GM19035 (cell line): ENCODE results near the gene UBAP1L.

Source experiments
- ATAC-seq: cut with Tn5 transposase; IDR thresholded peaks from one replicate; pipeline ENCODE4 v1.9.1; 2021; ENCODE audit not compliant: unreplicated experiment

UBAP1L gene

GRCh38 chr15:65067317-65067644 lies 47.7 kb downstream of the UBAP1L start:
- no peak for ATAC-seq

GRCh38 chr15:65066635-65067316 lies 48.2 kb downstream of the UBAP1L start:
- no peak for ATAC-seq

DNA sequence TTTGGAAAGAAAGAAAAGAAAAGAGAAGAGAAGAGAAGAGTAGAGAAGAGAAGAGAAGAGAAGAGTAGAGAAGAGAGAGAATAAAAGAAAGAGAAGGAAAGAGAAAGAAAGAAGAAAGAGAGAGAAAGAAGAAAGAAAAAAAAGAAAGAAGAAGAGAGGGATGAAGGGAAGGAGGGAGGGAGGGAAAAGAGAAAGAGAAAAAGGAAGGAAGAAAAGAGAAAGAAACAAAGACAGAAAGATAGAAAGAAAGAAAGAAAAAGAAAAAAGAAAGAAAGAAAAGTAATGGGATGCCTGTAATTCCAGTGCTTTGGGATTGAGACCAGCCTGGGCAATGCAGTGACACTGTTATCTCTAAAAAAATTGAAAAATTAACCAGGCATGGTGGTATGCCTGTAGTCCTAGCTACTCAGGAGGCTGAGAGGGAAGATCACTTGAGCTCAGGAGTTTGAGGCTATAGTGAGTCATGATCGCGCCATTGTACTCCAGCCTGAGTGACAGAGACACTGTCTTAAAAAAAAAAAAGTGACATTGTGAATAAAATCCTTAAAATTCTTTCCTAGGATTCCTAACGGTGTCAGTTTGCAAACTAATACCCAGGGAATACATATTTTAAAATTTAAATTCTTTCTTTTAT lies 48.9 kb downstream of the UBAP1L start:
- no peak for ATAC-seq

GRCh38 chr15:65062726-65063125 lies 52.3 kb downstream of the UBAP1L start:
- ATAC-seq, result no peak

DNA sequence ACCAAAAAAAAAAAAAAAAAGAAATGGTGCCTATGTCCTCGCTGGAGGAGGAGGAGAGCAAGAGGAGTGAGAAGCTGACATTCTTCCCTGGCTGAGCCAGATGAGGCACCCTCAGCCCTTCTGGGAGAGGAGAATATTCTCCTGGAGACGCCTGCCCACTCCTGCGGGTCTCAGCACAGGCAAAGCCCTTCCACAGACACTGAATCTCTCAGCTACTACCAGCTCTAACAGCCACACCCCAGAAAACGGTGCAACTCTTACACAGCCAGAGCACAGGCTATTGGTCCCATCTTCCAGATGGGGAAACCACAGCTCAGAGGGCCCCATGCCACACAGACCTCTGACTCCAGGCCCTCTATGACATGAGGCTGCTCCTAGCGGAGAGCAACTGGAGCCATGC lies 52.9 kb downstream of the UBAP1L start:
- ATAC-seq, result no peak

DNA sequence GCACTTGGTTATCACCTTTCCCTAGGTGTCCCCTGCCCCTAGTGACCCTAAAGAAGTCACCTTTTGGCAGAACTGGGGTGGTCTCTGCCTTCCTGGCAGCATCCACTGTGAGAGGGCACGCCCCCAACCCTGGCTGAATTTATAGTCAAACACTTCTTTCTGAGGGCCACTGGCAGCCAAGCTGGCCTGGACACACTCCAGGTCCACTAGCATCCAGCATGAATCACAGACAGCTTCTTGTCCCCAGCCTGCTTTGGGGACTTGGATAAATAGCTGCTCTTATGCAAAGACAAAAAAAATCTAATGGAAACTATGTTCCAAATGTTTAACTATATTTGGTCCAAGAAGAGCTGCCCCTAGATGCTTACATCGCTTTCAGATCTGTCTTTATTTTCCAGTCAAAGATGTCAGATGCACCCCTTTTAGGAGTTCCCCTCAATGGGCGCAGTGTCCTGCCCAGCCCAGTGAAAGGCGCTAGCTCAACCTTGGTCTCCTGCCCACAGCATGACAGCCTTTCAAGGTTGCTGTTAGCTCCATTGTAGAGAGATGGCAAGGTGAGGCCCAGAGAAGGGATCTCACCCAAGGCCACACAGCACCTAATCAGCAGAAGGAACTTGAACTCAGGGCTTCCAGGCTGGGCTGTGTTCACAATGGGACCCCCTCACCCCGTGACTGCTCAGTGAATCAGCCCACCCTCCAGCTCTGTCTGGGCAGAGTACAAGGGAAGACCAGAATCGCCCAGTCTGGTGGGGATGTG lies 54.2 kb downstream of the UBAP1L start:
- no peak for ATAC-seq

GRCh38 chr15:65059931-65060596 lies 54.9 kb downstream of the UBAP1L start:
- no peak for ATAC-seq

GRCh38 chr15:65059369-65059750 lies 55.6 kb downstream of the UBAP1L start:
- ATAC-seq, result no peak

DNA sequence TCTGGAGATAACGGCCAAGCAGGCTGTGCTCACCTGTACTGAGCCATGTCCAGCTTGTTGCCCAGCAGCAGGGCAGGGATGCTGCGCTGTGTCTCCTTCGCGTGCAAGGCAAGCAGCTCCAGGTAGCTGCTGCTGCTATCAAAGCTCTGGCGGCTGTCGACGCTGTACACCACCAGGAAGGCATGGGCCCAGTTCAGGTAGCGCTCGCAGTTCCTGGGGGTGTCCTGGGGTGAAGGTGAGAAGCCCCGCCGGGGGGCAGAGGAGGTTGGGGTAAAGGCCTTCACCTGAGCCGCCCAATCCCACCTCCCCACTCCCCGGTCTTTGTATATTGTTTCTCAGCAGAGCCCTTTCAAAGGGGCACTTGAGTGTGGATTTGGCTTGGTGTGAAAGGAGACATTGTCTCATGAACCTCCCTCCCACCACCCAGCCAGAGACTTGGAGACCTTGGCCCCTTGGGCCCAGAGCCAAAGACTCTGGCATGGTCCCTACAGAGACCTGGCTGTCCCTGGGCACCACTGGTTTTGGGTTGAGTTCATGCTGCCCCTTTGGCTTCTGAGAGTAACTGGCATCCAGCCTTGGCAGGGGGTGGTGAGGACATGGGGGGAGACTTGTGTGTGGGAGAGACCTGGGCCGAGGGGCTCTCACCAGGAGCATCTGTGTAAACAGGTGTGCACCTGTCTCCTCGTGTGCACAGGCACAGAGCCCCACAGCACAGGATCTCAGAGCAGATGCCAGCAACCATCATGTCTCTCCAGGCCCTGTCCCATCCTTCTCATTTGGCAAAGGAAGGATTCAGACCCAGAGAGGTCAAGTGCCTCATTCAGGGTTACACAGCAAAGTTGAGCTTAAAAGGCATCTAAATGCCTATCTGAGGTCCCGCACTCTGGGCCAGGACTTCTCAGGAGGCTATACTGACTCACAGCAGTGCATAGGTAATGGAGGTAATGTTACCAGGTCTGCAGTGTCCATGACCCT lies 56.3 kb downstream of the UBAP1L start:
- ATAC-seq, result no peak

GRCh38 chr15:65057549-65057940 lies 57.5 kb downstream of the UBAP1L start:
- no peak for ATAC-seq

DNA sequence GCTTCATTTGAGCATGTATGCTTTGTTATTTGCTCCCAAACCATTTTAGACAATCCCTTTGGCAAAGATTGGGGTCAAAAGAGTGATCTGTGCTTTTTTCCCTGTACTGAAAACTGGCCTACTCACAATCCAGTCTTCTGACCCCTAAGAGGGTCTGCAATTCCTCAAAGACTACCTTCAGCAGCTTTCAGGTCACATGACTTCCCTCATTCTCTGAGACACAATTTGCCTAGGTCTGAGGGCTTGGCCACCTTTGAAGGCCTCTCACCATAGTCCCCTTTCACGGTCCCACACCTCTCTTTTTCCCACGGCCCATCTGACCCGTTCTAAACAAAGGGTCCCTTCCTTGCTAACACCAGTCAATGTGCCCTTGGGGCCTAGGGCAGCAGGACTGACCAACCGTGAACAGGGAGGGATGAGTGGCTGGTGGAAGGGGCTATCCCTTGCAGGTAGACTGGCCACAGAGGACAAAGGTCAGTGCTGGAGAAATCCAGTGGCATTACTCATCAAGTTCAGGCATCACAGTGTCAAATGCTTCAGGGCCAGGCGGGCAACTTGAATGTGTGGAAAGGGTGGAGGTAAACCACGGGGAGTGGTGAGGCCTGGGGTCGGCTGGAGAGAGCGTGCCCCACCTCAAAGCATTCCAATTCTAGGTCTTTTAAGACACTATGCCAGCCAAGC lies 58.0 kb downstream of the UBAP1L start:
- no peak for ATAC-seq

GRCh38 chr15:65056106-65056505 lies 58.9 kb downstream of the UBAP1L start:
- no peak for ATAC-seq

GRCh38 chr15:65055201-65055870 lies 59.7 kb downstream of the UBAP1L start:
- ATAC-seq, result no peak

DNA sequence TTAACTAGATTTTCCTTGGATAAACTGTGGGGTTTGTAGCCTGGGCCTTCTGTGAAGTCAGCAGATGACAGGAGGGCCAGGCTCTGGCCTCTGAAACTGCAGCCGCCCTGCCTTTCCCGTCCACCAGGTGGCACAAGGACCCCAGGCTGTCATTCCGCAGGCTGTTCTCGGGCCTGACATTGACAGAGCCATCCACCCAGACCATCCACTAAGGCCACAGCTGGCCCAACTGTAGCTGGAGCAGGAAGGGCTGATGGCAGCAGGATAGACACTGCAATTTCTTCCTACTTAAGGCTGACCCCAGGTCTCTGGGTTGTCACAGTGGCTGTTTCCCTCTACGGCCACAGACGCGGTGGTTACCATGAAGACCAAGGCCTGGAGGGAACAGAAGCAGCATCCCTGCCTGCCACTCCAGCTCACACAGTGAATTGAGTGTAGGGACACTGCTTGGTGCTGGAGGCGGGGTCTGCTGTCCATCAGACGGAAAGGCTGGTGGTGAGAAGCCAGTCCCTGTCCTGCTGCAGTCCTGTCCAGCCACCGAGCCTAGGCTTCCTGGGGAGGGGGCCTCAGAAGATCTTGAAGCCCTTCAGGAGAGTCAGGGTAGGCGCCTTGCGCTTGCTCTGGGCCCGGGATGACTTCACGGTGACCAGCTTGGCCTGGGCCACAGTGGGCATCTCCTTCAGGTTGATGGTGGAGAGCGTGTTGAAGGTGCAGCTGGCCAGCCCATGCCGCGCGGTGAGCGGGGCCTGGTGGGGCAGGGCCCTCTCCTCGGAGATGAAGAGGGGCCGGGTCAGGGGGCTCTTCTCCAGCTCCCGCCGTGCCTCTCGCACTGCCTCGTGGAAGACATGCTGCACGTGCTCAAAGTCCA lies 60.4 kb downstream of the UBAP1L start:
- no peak for ATAC-seq

GRCh38 chr15:65052956-65053355 lies 62.0 kb downstream of the UBAP1L start:
- no peak for ATAC-seq

GRCh38 chr15:65051266-65051665 lies 63.7 kb downstream of the UBAP1L start:
- no peak for ATAC-seq

GRCh38 chr15:65050270-65050669 lies 64.7 kb downstream of the UBAP1L start:
- no peak for ATAC-seq

GRCh38 chr15:65049418-65049840 lies 65.6 kb downstream of the UBAP1L start:
- peak; percentile 93 for ATAC-seq

DNA sequence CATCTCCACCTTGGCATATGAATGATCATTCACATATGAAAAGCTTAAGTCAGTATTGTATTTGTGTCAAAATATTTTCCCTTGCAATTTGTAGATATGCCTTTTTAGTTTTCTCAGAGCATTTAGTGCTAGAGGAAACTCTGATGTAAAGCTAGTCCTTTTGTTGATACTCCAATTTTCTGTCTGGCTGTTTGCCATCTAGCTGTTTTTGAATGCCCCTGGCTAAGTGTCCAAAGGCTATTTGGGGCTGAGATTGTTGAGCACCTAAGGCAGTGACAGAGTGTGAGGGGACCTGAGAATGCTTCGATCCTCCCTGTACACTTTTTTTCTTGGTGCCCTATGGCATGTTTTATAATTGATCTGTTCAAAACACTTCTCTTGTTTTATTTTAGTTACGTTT lies 66.8 kb downstream of the UBAP1L start:
- ATAC-seq, result no peak
